Mesendoderm (in vitro differentiated cells): ENCODE data around the gene CDRT15L2.
A peak's percentile ranks its signal among the peaks of the same experiment; 100 is the strongest.
"Not testable (repeated sequence)": the region's sequence is repeated elsewhere in the genome, so short reads cannot be mapped to it uniquely, and the experiment has no call there.

Source experiments
- DNase-seq: peaks from one replicate; pipeline ENCODE4 v3.0.0; 2013
- H2AK5ac ChIP-seq: 2 replicates; pipeline ENCODE4 v1.6.1; 2013; ENCODE audit warnings: low read length, inconsistent platforms
- H2BK120ac ChIP-seq: 2 replicates; pipeline ENCODE4 v1.6.1; 2013; ENCODE audit warnings: low read depth, mild to moderate bottlenecking, low read length, moderate library complexity, mixed read lengths
- H2BK15ac ChIP-seq: replicated peaks from 2 replicates; pipeline ENCODE4 v1.6.1; 2013; ENCODE audit warnings: low read depth, mild to moderate bottlenecking, moderate library complexity
- H2BK5ac ChIP-seq: 2 replicates; pipeline ENCODE4 v1.6.1; 2013; ENCODE audit warnings: low read length, inconsistent platforms
- H3K18ac ChIP-seq: 2 replicates; pipeline ENCODE4 v1.6.1; 2013; ENCODE audit warnings: mild to moderate bottlenecking, low read length, mixed read lengths
- H3K23ac ChIP-seq: one replicate; pipeline ENCODE4 v1.6.1; 2013; ENCODE audit warnings: low read length
- H3K27ac ChIP-seq: 2 replicates; pipeline ENCODE4 v1.5.1; 2013; ENCODE audit warnings: low read depth, mild to moderate bottlenecking, inconsistent platforms, low read length, moderate library complexity
- H3K27me3 ChIP-seq: 2 replicates; pipeline ENCODE4 v1.6.1; 2013; ENCODE audit warnings: low read length, control low read depth, mild to moderate bottlenecking, inconsistent platforms; ENCODE audit not compliant: insufficient read depth, poor library complexity
- H3K36me3 ChIP-seq: 2 replicates; pipeline ENCODE4 v1.6.1; 2013; ENCODE audit warnings: low read length, inconsistent platforms; ENCODE audit not compliant: control insufficient read depth, insufficient read depth
- H3K4ac ChIP-seq: one replicate; pipeline ENCODE4 v1.6.1; 2013; ENCODE audit warnings: low read depth, mild to moderate bottlenecking, low read length, moderate library complexity
- H3K4me1 ChIP-seq: 2 replicates; pipeline ENCODE4 v1.6.1; 2013; ENCODE audit warnings: low read depth, low read length, inconsistent platforms; ENCODE audit not compliant: control insufficient read depth
- H3K4me2 ChIP-seq: 2 replicates; pipeline ENCODE4 v1.6.1; 2013; ENCODE audit warnings: low read length
- H3K4me3 ChIP-seq: 2 replicates; pipeline ENCODE4 v1.5.1; 2013; ENCODE audit warnings: mild to moderate bottlenecking, low read length
- H3K56ac ChIP-seq: one replicate; pipeline ENCODE4 v1.6.1; 2013; ENCODE audit warnings: low read length
- H3K79me1 ChIP-seq: 2 replicates; pipeline ENCODE4 v1.6.1; 2013; ENCODE audit warnings: low read length, inconsistent platforms
- H3K79me2 ChIP-seq: 2 replicates; pipeline ENCODE4 v1.6.1; 2013; ENCODE audit warnings: mild to moderate bottlenecking, low read length; ENCODE audit not compliant: control insufficient read depth, insufficient read depth
- H3K9ac ChIP-seq: 2 replicates; pipeline ENCODE4 v1.6.1; 2013; ENCODE audit warnings: low read length, inconsistent platforms
- H4K5ac ChIP-seq: one replicate; pipeline ENCODE4 v1.6.1; 2013; ENCODE audit warnings: low read length
- H4K8ac ChIP-seq: one replicate; pipeline ENCODE4 v1.6.1; 2013; ENCODE audit warnings: low read depth, mild to moderate bottlenecking, control low read depth, low read length, moderate library complexity
- WGBS: extraction: QIAGEN DNeasy Blood & Tissue Kit; methylation state at CpG from one replicate; pipeline ENCODE4 v1.1.7; 2013; ENCODE audit warnings: low lambda C conversion rate, missing lambda C conversion rate; ENCODE audit not compliant: insufficient coverage; ENCODE audit errors: extremely low coverage; 5-methylcytosine and 5-hydroxymethylcytosine counted together

CDRT15L2 gene

GRCh38 chr17:20566736-20567135 is 12.8 kb upstream of the CDRT15L2 start:
- no CpG with 5 or more reads among the region's 12 CpGs for WGBS
- H3K27me3 ChIP-seq, H3K4me3 ChIP-seq, H3K79me1 ChIP-seq, H2BK120ac ChIP-seq, H2BK15ac ChIP-seq, H3K36me3 ChIP-seq, DNase-seq, H3K79me2 ChIP-seq, H3K23ac ChIP-seq, H2BK5ac ChIP-seq, H2AK5ac ChIP-seq, H3K4me1 ChIP-seq, H4K5ac ChIP-seq, H3K18ac ChIP-seq, H3K4ac ChIP-seq, H3K4me2 ChIP-seq, H3K9ac ChIP-seq, H4K8ac ChIP-seq, H3K27ac ChIP-seq: not testable (repeated sequence)
- peak overlapping the region; percentile 67 for H3K56ac ChIP-seq

DNA sequence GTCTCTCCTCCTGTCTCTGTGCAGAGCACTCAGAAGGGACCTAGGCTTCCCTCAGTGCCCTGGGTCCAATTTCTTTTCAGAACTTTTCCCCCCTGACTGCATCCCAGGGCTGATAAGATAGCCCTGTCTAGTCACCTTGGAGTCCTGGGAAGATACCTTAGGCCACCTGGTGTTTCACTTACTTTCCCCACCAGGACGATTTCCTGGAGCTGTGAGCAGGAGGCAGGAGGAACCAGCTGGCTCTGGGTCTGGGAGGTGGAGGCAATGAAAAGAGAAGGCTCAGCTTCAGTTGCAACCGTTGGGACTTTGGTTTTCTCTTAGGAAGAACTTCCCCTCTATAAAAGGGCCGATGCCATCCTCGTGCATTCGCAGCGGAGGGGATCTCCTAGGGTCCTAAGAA is 12.1 kb upstream of the CDRT15L2 start:
- H3K36me3 ChIP-seq, H3K79me2 ChIP-seq, H4K8ac ChIP-seq, H3K9ac ChIP-seq, H2BK5ac ChIP-seq, H3K79me1 ChIP-seq, H2BK15ac ChIP-seq, H2AK5ac ChIP-seq, H4K5ac ChIP-seq, H3K4ac ChIP-seq, H3K27ac ChIP-seq, H3K4me3 ChIP-seq, H3K4me1 ChIP-seq, H3K4me2 ChIP-seq, H2BK120ac ChIP-seq, H3K27me3 ChIP-seq: not testable (repeated sequence)
- DNase-seq: peak; percentile 33
- WGBS: no CpG with 5 or more reads among the region's 6 CpGs
- H3K18ac ChIP-seq: peak overlapping the region; percentile 32
- H3K56ac ChIP-seq: peak overlapping the region; percentile 34
- H3K23ac ChIP-seq: peak overlapping the region; percentile 1

DNA sequence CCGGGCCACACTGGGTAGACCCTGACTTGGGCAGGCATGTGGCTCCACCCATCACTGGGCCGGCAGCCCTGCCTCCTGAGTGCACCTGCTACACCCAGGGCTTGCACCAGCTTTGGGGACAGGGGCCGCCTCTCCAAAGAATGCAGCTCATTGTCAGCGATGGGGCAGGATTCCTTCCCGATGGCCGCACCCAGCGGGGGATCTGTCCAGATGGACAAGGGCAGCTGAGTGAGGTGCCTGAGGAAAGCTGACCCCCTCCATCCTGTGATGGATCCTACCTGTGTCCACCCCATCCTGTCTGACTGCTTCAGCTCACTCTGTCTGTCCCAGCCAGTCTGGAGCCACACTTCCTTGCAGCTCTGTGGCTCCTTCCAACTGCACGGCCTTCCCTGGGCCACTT is 10.9 kb upstream of the CDRT15L2 start:
- WGBS: no CpG with 5 or more reads among the region's 8 CpGs
- not testable (repeated sequence) for DNase-seq

DNA sequence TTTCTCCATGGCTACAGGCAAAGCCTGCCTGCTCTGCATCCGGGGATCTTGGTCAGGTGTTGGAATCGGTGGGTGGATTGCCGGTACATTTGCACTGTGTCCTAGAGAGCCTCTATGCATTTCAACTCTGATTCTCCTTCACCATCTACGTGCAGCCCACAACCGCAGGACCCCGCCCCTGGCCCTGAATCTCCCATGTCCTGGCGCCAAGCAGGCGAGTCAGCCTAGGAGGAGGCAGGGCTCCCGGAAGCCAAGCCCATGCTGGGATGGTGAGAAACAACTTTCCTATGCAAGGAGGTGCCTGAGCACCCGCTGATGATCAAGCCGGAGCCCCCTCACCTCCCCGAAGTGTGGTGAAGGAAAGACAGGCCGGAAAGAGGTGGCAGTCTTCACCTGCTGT is 7.9 kb upstream of the CDRT15L2 start:
- not testable (repeated sequence) for H3K4ac ChIP-seq, H2BK15ac ChIP-seq, H4K5ac ChIP-seq, H3K27ac ChIP-seq, H3K18ac ChIP-seq, H3K4me2 ChIP-seq, H2BK120ac ChIP-seq, H3K4me3 ChIP-seq, H3K79me2 ChIP-seq, H4K8ac ChIP-seq, H3K79me1 ChIP-seq, H3K56ac ChIP-seq, H3K23ac ChIP-seq, DNase-seq, H2BK5ac ChIP-seq, H3K9ac ChIP-seq, H3K27me3 ChIP-seq, H3K36me3 ChIP-seq, H3K4me1 ChIP-seq, H2AK5ac ChIP-seq
- no CpG with 5 or more reads among the region's 13 CpGs for WGBS

More for the DNA sequence above, 10.9 kb upstream of the CDRT15L2 start:
- not testable (repeated sequence) for H4K8ac ChIP-seq, H3K27ac ChIP-seq, H3K18ac ChIP-seq, H4K5ac ChIP-seq, H2BK120ac ChIP-seq, H3K4me2 ChIP-seq, H2BK5ac ChIP-seq, H3K4me3 ChIP-seq, H3K4me1 ChIP-seq, H2AK5ac ChIP-seq, H3K23ac ChIP-seq, H2BK15ac ChIP-seq, H3K79me1 ChIP-seq, H3K56ac ChIP-seq, H3K9ac ChIP-seq, H3K4ac ChIP-seq, H3K79me2 ChIP-seq, H3K27me3 ChIP-seq, H3K36me3 ChIP-seq

DNA sequence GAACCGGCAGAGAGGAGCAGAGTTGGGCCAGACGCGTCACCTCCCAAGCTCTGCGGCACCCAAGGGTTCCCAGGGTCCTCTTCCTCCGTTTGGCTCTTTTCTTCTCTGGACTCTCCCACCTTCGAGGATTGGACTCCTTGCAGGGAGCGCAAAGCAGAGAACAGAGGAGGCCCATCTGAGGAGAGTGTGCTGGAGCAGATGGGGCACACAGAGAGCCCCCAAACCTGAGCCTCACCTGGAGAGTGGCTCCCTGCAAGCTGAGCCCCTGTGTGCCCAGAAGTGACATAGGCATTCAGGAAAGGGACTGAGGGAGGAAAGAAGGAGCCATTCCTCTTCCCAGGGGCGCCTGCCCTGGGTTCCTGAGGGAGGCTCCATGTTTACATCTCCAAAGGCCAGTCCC is 6.3 kb upstream of the CDRT15L2 start:
- not testable (repeated sequence) for H3K23ac ChIP-seq, H3K27ac ChIP-seq, H2BK120ac ChIP-seq, H2BK15ac ChIP-seq, DNase-seq, H3K27me3 ChIP-seq, H3K4me2 ChIP-seq, H3K4ac ChIP-seq, H4K8ac ChIP-seq, H3K56ac ChIP-seq, H3K79me2 ChIP-seq, H2BK5ac ChIP-seq, H3K4me1 ChIP-seq, H3K36me3 ChIP-seq, H3K18ac ChIP-seq, H3K79me1 ChIP-seq, H2AK5ac ChIP-seq, H3K9ac ChIP-seq, H3K4me3 ChIP-seq, H4K5ac ChIP-seq
- no CpG with 5 or more reads among the region's 8 CpGs for WGBS

DNA sequence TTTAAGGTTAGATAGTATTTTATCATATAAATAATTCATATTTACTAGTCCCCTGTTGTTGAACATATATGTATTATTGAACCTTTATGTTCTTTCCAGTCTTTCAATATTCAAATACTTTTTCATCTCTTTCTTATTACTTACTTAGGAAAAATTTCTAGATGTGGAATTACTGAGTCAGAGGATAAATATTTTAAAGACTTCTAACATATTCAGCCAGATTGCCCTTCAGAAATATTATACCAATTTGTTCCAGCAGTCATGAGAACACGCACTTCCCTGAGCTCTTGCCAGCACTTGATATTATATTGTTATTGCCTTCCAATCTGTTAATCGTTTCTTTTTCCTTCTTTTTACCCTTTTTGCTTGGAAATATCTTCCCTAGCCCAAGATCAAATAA is 4.5 kb upstream of the CDRT15L2 start:
- H4K5ac ChIP-seq, DNase-seq, H2BK5ac ChIP-seq, H3K36me3 ChIP-seq, H3K23ac ChIP-seq, H3K27me3 ChIP-seq, H3K4me1 ChIP-seq, H3K4ac ChIP-seq, H2BK15ac ChIP-seq, H3K9ac ChIP-seq, H4K8ac ChIP-seq, H3K18ac ChIP-seq, H2AK5ac ChIP-seq, H3K27ac ChIP-seq, H3K4me3 ChIP-seq, H3K56ac ChIP-seq, H2BK120ac ChIP-seq, H3K79me2 ChIP-seq, H3K4me2 ChIP-seq, H3K79me1 ChIP-seq: not testable (repeated sequence)
- no CpG with 5 or more reads among the region's 2 CpGs for WGBS
